ENCODE results near the gene DOK5.

Gene DOK5

GRCh38 chr20:54618412-54618811, 143.0 kb downstream of the DOK5 start:
- Histone ChIP-seq H3K9ac (ENCODE audit: low read length) (no peak overlapping the region), H3K36me3 (ENCODE audit: control insufficient read depth, insufficient read depth, low read length) (no peaks in the 10 kb centered on the region), H3K4me3 (ENCODE audit: low read depth, low read length) (no peak overlapping the region), H3K27ac (ENCODE audit: low read depth, low read length) (no peak overlapping the region), H3K27me3 (ENCODE audit: control insufficient read depth, insufficient read depth, low read length) (no peaks in the 10 kb centered on the region), H3K4me1 (ENCODE audit: control insufficient read depth, insufficient read depth, low read length) (no peaks in the 10 kb centered on the region), H3K9me3 (ENCODE audit: control insufficient read depth, insufficient read depth, low read depth, low read length) (0 out of 2 replicates have a peak, but pooled peaks cover 3% of the 10 kb centered on the region)

- Histone ChIP-seq H3K27me3 (ENCODE audit: control insufficient read depth, insufficient read depth, low read length) (no peaks in the 10 kb centered on the region), H3K27ac (ENCODE audit: low read depth, low read length) (no peak overlapping the region), H3K9ac (ENCODE audit: low read length) (no peak overlapping the region), H3K4me3 (ENCODE audit: low read depth, low read length) (no peak overlapping the region), H3K4me1 (ENCODE audit: control insufficient read depth, insufficient read depth, low read length) (no peaks in the 10 kb centered on the region), H3K36me3 (ENCODE audit: control insufficient read depth, insufficient read depth, low read length) (no peaks in the 10 kb centered on the region), H3K9me3 (ENCODE audit: control insufficient read depth, insufficient read depth, low read depth, low read length) (0 out of 2 replicates have a peak, but pooled peaks cover 3% of the 10 kb centered on the region)
These were observed 143.8 kb downstream of the DOK5 start for GRCh38 chr20:54619181-54619580.

GRCh38 chr20:54619682-54620081, 144.3 kb downstream of the DOK5 start:
- Histone ChIP-seq H3K27me3 (ENCODE audit: control insufficient read depth, insufficient read depth, low read length) (no peaks in the 10 kb centered on the region), H3K36me3 (ENCODE audit: control insufficient read depth, insufficient read depth, low read length) (no peaks in the 10 kb centered on the region)

GRCh38 chr20:54620611-54621010, 145.2 kb downstream of the DOK5 start:
- H3K9ac ChIP-seq (ENCODE audit: low read length): no peak overlapping the region
- H3K4me1 ChIP-seq (ENCODE audit: control insufficient read depth, insufficient read depth, low read length): 0 out of 2 replicates have a peak, but pooled peaks cover 7% of the 10 kb centered on the region
- no peaks in the 10 kb centered on the region for H3K36me3 ChIP-seq (ENCODE audit: control insufficient read depth, insufficient read depth, low read length)
- no peak overlapping the region for H3K27ac ChIP-seq (ENCODE audit: low read depth, low read length)
- 0 out of 2 replicates have a peak, but pooled peaks cover 3% of the 10 kb centered on the region for H3K9me3 ChIP-seq (ENCODE audit: control insufficient read depth, insufficient read depth, low read depth, low read length)
- no peak overlapping the region for H3K4me3 ChIP-seq (ENCODE audit: low read depth, low read length)
- no peaks in the 10 kb centered on the region for H3K27me3 ChIP-seq (ENCODE audit: control insufficient read depth, insufficient read depth, low read length)

More at GRCh38 chr20:54619682-54620081, 144.3 kb downstream of the DOK5 start:
- no peak overlapping the region for H3K27ac ChIP-seq (ENCODE audit: low read depth, low read length)
- 0 out of 2 replicates have a peak, but pooled peaks cover 3% of the 10 kb centered on the region for H3K9me3 ChIP-seq (ENCODE audit: control insufficient read depth, insufficient read depth, low read depth, low read length)
- no peaks in the 10 kb centered on the region for H3K4me1 ChIP-seq (ENCODE audit: control insufficient read depth, insufficient read depth, low read length)
- H3K4me3 ChIP-seq (ENCODE audit: low read depth, low read length): no peak overlapping the region
- no peak overlapping the region for H3K9ac ChIP-seq (ENCODE audit: low read length)

GRCh38 chr20:54622333-54623295, 147.2 kb downstream of the DOK5 start:
- no peak overlapping the region for H3K9ac ChIP-seq (ENCODE audit: low read length)
- H3K27me3 ChIP-seq (ENCODE audit: control insufficient read depth, insufficient read depth, low read length): no peaks in the 10 kb centered on the region
- H3K27ac ChIP-seq (ENCODE audit: low read depth, low read length): no peak overlapping the region
- H3K36me3 ChIP-seq (ENCODE audit: control insufficient read depth, insufficient read depth, low read length): no peaks in the 10 kb centered on the region
- 0 out of 2 replicates have a peak, but pooled peaks cover 7% of the 10 kb centered on the region for H3K4me1 ChIP-seq (ENCODE audit: control insufficient read depth, insufficient read depth, low read length)
- H3K4me3 ChIP-seq (ENCODE audit: low read depth, low read length): no peak overlapping the region
- H3K9me3 ChIP-seq (ENCODE audit: control insufficient read depth, insufficient read depth, low read depth, low read length): no peaks in the 10 kb centered on the region

- Histone ChIP-seq H3K9ac (ENCODE audit: low read length) (no peak overlapping the region), H3K4me1 (ENCODE audit: control insufficient read depth, insufficient read depth, low read length) (0 out of 2 replicates have a peak, but pooled peaks cover 7% of the 10 kb centered on the region), H3K27ac (ENCODE audit: low read depth, low read length) (no peak overlapping the region), H3K27me3 (ENCODE audit: control insufficient read depth, insufficient read depth, low read length) (no peaks in the 10 kb centered on the region), H3K4me3 (ENCODE audit: low read depth, low read length) (no peak overlapping the region), H3K36me3 (ENCODE audit: control insufficient read depth, insufficient read depth, low read length) (no peaks in the 10 kb centered on the region), H3K9me3 (ENCODE audit: control insufficient read depth, insufficient read depth, low read depth, low read length) (no peaks in the 10 kb centered on the region)
These were observed 148.7 kb downstream of the DOK5 start for GRCh38 chr20:54623991-54624569.

GRCh38 chr20:54624706-54625390, 149.5 kb downstream of the DOK5 start:
- Histone ChIP-seq H3K27ac (ENCODE audit: low read depth, low read length) (no peak overlapping the region), H3K27me3 (ENCODE audit: control insufficient read depth, insufficient read depth, low read length) (no peaks in the 10 kb centered on the region), H3K9me3 (ENCODE audit: control insufficient read depth, insufficient read depth, low read depth, low read length) (no peaks in the 10 kb centered on the region), H3K36me3 (ENCODE audit: control insufficient read depth, insufficient read depth, low read length) (no peaks in the 10 kb centered on the region), H3K9ac (ENCODE audit: low read length) (no peak overlapping the region), H3K4me3 (ENCODE audit: low read depth, low read length) (no peak overlapping the region), H3K4me1 (ENCODE audit: control insufficient read depth, insufficient read depth, low read length) (0 out of 2 replicates have a peak, but pooled peaks cover 7% of the 10 kb centered on the region)

- Histone ChIP-seq H3K9ac (ENCODE audit: low read length) (no peak overlapping the region), H3K27ac (ENCODE audit: low read depth, low read length) (no peak overlapping the region), H3K27me3 (ENCODE audit: control insufficient read depth, insufficient read depth, low read length) (no peaks in the 10 kb centered on the region), H3K9me3 (ENCODE audit: control insufficient read depth, insufficient read depth, low read depth, low read length) (no peaks in the 10 kb centered on the region), H3K4me1 (ENCODE audit: control insufficient read depth, insufficient read depth, low read length) (0 out of 2 replicates have a peak, but pooled peaks cover 7% of the 10 kb centered on the region), H3K36me3 (ENCODE audit: control insufficient read depth, insufficient read depth, low read length) (no peaks in the 10 kb centered on the region), H3K4me3 (ENCODE audit: low read depth, low read length) (no peak overlapping the region)
These were observed 150.1 kb downstream of the DOK5 start for GRCh38 chr20:54625497-54625896.

GRCh38 chr20:54626126-54626525, 150.7 kb downstream of the DOK5 start:
- 0 out of 2 replicates have a peak, but pooled peaks cover 7% of the 10 kb centered on the region for H3K4me1 ChIP-seq (ENCODE audit: control insufficient read depth, insufficient read depth, low read length)
- no peaks in the 10 kb centered on the region for H3K36me3 ChIP-seq (ENCODE audit: control insufficient read depth, insufficient read depth, low read length)
- no peak overlapping the region for H3K27ac ChIP-seq (ENCODE audit: low read depth, low read length)
- H3K4me3 ChIP-seq (ENCODE audit: low read depth, low read length): no peak overlapping the region
- no peak overlapping the region for H3K9ac ChIP-seq (ENCODE audit: low read length)
- H3K9me3 ChIP-seq (ENCODE audit: control insufficient read depth, insufficient read depth, low read depth, low read length): no peaks in the 10 kb centered on the region
- no peaks in the 10 kb centered on the region for H3K27me3 ChIP-seq (ENCODE audit: control insufficient read depth, insufficient read depth, low read length)

- Histone ChIP-seq H3K4me1 (ENCODE audit: control insufficient read depth, insufficient read depth, low read length) (peaks cover 17% of the 10 kb centered on the region), H3K36me3 (ENCODE audit: control insufficient read depth, insufficient read depth, low read length) (no peaks in the 10 kb centered on the region), H3K4me3 (ENCODE audit: low read depth, low read length) (no peak overlapping the region), H3K9me3 (ENCODE audit: control insufficient read depth, insufficient read depth, low read depth, low read length) (no peaks in the 10 kb centered on the region), H3K27me3 (ENCODE audit: control insufficient read depth, insufficient read depth, low read length) (no peaks in the 10 kb centered on the region), H3K9ac (ENCODE audit: low read length) (no peak overlapping the region), H3K27ac (ENCODE audit: low read depth, low read length) (no peak overlapping the region)
These were observed 154.2 kb downstream of the DOK5 start for GRCh38 chr20:54629632-54630031.
